Mammary epithelial cell (primary cell): ENCODE results near the gene SUSD5.

Experiments used
- CTCF ChIP-seq, 2 donors: IDR thresholded peaks in 1 of 2; conservative IDR thresholded peaks in 1 of 2; 2 replicates each; pipeline ENCODE4 v1.5.1; 2011 to 2012; ENCODE audit warnings: inconsistent platforms in 2 of 2, low read length in 2 of 2, mild to moderate bottlenecking in 2 of 2, control low read depth in 1 of 2, low read depth in 1 of 2; ENCODE audit not compliant: insufficient read depth in 1 of 2; ENCODE audit errors: extremely low read depth in 1 of 2
- EZH2 ChIP-seq: IDR thresholded peaks from 2 replicates; pipeline ENCODE4 v1.6.1; 2012; ENCODE audit warnings: low read length, inconsistent platforms, borderline replicate concordance

- TF ChIP-seq CTCF (conservative IDR thresholded peaks at IDR 0.05 in 1 of 2, IDR thresholded peaks at IDR 0.05 in 1 of 2; ENCODE audit: extremely low read depth in 1 of 2, insufficient read depth in 1 of 2, low read depth in 1 of 2, low read length in 2 of 2) (no peak), EZH2 (no peak)
Measured at GRCh38 chr3:33105341-33105948, 113.2 kb downstream of the SUSD5 start.
